Left renal pelvis (tissue), 4 donors: ENCODE data around the gene TRIM28. TPM values are rescaled to one million over a fixed set of nuclear protein-coding genes. Genes with fewer than 3 reads are reported as not detected.
"Not testable (repeated sequence)": the region's sequence is repeated elsewhere in the genome, so short reads cannot be mapped to it uniquely, and the experiment has no call there.

Source experiments
- DNase-seq, 4 donors: peaks; one replicate each; pipeline ENCODE4 v3.0.0-alpha.2; 2013; ENCODE audit warnings: low read depth in 4 of 4, low spot score in 3 of 4
- polyA plus RNA-seq, 4 donors: library from polyadenylated mRNA; unstranded; fragments of 120-200 nt; gene quantifications; one replicate each; pipeline ENCODE4 v1.2.1, GENCODE V29; 2013; ENCODE audit not compliant: insufficient read length in 4 of 4

Gene TRIM28
- polyA plus RNA-seq, 4 donors = 508 to 729 (median 693) TPM

GRCh38 chr19:58518256-58519086 is 25.4 kb upstream of the TRIM28 start:
- no peak for DNase-seq

GRCh38 chr19:58519087-58519354 is 24.8 kb upstream of the TRIM28 start:
- DNase-seq = peak; percentile 50 to 60 (median 58)

GRCh38 chr19:58519355-58520256 is 24.3 kb upstream of the TRIM28 start, which contains the start of gene ZBTB45:
Gene ZBTB45 (minus strand): TSS chr19:58519810. CDS start chr19:58517673, 2,137 bp downstream.
- peak; percentile 85 to 91 (median 90) for DNase-seq

- no peak for DNase-seq
Measured at GRCh38 chr19:58520257-58520599, 23.6 kb upstream of the TRIM28 start.

- no peak for DNase-seq
Measured at GRCh38 chr19:58521651-58522050, 22.2 kb upstream of the TRIM28 start.

- no peak for DNase-seq
Measured at GRCh38 chr19:58522709-58523108, 21.2 kb upstream of the TRIM28 start.

- no peak for DNase-seq
Measured at GRCh38 chr19:58529405-58529804, 14.5 kb upstream of the TRIM28 start.

GRCh38 chr19:58531034-58531840 is 12.6 kb upstream of the TRIM28 start:
- DNase-seq = no peak

- DNase-seq = no peak
Measured at GRCh38 chr19:58535857-58536256, 8.0 kb upstream of the TRIM28 start.

- no peak for DNase-seq
Measured at GRCh38 chr19:58536852-58537798, 6.7 kb upstream of the TRIM28 start.

- peak in 1 of 4 donors; percentile 58 for DNase-seq
Measured at GRCh38 chr19:58538257-58539168, 5.4 kb upstream of the TRIM28 start.

- DNase-seq = not testable (repeated sequence)
Measured at GRCh38 chr19:58539169-58539559, 4.7 kb upstream of the TRIM28 start.

GRCh38 chr19:58542641-58543372 is 1.1 kb upstream of the TRIM28 start:
- DNase-seq = not testable (repeated sequence)

GRCh38 chr19:58544591-58545285 is 874 bp downstream of the TRIM28 start:
- DNase-seq = no peak

GRCh38 chr19:58545286-58546018 is 1.6 kb downstream of the TRIM28 start:
- DNase-seq = no peak

- no peak for DNase-seq
Measured at GRCh38 chr19:58546019-58546530, 2.2 kb downstream of the TRIM28 start.
